Neural cell (in vitro differentiated cells): ENCODE results near the gene ELP4. TPM values are rescaled to one million over a fixed set of nuclear protein-coding genes. Genes with fewer than 3 reads are reported as not detected.

Source experiments
- H2AFZ ChIP-seq: fragments of 200-600, 300-800 bp; sonication (generic), shearing (Covaris generic); 2 replicates; pipeline ENCODE4 v1.6.0; 2014; ENCODE audit warnings: low read depth, mild to moderate bottlenecking, antibody characterized with exemption, low read length, moderate library complexity
- H3F3A ChIP-seq: fragments of 200-600 bp; shearing (Covaris generic); 2 replicates; pipeline ENCODE4 v1.6.1; 2016; ENCODE audit warnings: mild to moderate bottlenecking, moderate library complexity, mixed read lengths, antibody characterized with exemption, low read length; ENCODE audit not compliant: insufficient read depth, poor library complexity, severe bottlenecking
- H3K27ac ChIP-seq: fragments of 200-600, 300-800 bp; sonication (generic), shearing (Covaris generic); 2 replicates; pipeline ENCODE4 v1.5.1; 2014; ENCODE audit warnings: mild to moderate bottlenecking, low read length, moderate library complexity
- H3K27me3 ChIP-seq: fragments of 300-800, 200-600 bp; sonication (generic), shearing (Covaris generic); 2 replicates; pipeline ENCODE4 v1.6.0; 2014; ENCODE audit warnings: mild to moderate bottlenecking, low read depth, low read length, moderate library complexity; ENCODE audit not compliant: insufficient read depth
- H3K36me3 ChIP-seq: fragments of 300-800, 200-600 bp; sonication (generic), shearing (Covaris generic); 2 replicates; pipeline ENCODE4 v1.5.1; 2014; ENCODE audit warnings: mild to moderate bottlenecking, antibody characterized with exemption, low read length, moderate library complexity; ENCODE audit not compliant: insufficient read depth
- H3K4me2 ChIP-seq: fragments of 300-800, 200-600 bp; sonication (generic), shearing (Covaris generic); 2 replicates; pipeline ENCODE4 v1.6.0; 2014; ENCODE audit warnings: mild to moderate bottlenecking, low read length
- H3K4me3 ChIP-seq: fragments of 300-800, 200-600 bp; sonication (generic), shearing (Covaris generic); 2 replicates; pipeline ENCODE4 v1.5.1; 2014; ENCODE audit warnings: mild to moderate bottlenecking, low read length, moderate library complexity
- H3K79me2 ChIP-seq: fragments of 200-600 bp; shearing (Covaris generic); replicated peaks from 2 replicates; pipeline ENCODE4 v1.6.0; 2014; ENCODE audit warnings: mild to moderate bottlenecking, low read length, moderate library complexity; ENCODE audit not compliant: insufficient read depth
- H3K9ac ChIP-seq: fragments of 300-800, 200-600 bp; sonication (generic), shearing (Covaris generic); 2 replicates; pipeline ENCODE4 v1.6.1; 2016; ENCODE audit warnings: mild to moderate bottlenecking, low read length, mixed read lengths
- H3K9me2 ChIP-seq: fragments of 200-600 bp; shearing (Covaris generic); 2 replicates; pipeline ENCODE4 v1.6.1; 2016; ENCODE audit warnings: mild to moderate bottlenecking, low read length, mixed read lengths; ENCODE audit not compliant: insufficient read depth
- H3K9me3 ChIP-seq: fragments of 200-600, 300-800 bp; sonication (generic), shearing (Covaris generic); 2 replicates; pipeline ENCODE4 v1.6.1; 2016; ENCODE audit warnings: mild to moderate bottlenecking, mixed run types, low read length, moderate library complexity, mixed read lengths
- H4K20me1 ChIP-seq: fragments of 200-600 bp; shearing (Covaris generic); 2 replicates; pipeline ENCODE4 v1.6.1; 2016; ENCODE audit warnings: mild to moderate bottlenecking, mixed run types; ENCODE audit not compliant: insufficient read depth
- EP300 ChIP-seq: fragments of 450-650 bp; conservative IDR thresholded peaks from 2 replicates; pipeline ENCODE4 v1.6.1; 2014; ENCODE audit warnings: antibody characterized with exemption, mild to moderate bottlenecking, moderate library complexity; ENCODE audit not compliant: poor library complexity, severe bottlenecking
- EZH2 ChIP-seq: fragments of 200-600, 300-800 bp; shearing (Covaris generic), sonication (generic); IDR thresholded peaks from 2 replicates; pipeline ENCODE4 v1.6.1; 2014; ENCODE audit warnings: antibody characterized with exemption, low read length, borderline replicate concordance, mild to moderate bottlenecking; ENCODE audit not compliant: insufficient read depth, poor library complexity, severe bottlenecking
- MXI1 ChIP-seq: fragments of 450-650 bp; conservative IDR thresholded peaks from 2 replicates; pipeline ENCODE4 v1.6.1; 2014; ENCODE audit warnings: antibody characterized with exemption, mild to moderate bottlenecking; ENCODE audit not compliant: poor library complexity, severe bottlenecking
- POLR2AphosphoS5 ChIP-seq: IDR thresholded peaks from 2 replicates; pipeline ENCODE4 v1.6.1; 2012
- RAD21 ChIP-seq: fragments of 450-650 bp; conservative IDR thresholded peaks from 2 replicates; pipeline ENCODE4 v1.6.1; 2014; ENCODE audit warnings: antibody characterized with exemption, mild to moderate bottlenecking, moderate library complexity
- SMC3 ChIP-seq: fragments of 450-650 bp; conservative IDR thresholded peaks from 2 replicates; pipeline ENCODE4 v1.6.1; 2014; ENCODE audit warnings: antibody characterized with exemption, mild to moderate bottlenecking, moderate library complexity; ENCODE audit not compliant: poor library complexity
- TAF1 ChIP-seq: IDR thresholded peaks from 2 replicates; pipeline ENCODE4 v1.6.1; 2012; ENCODE audit warnings: low read depth
- polyA plus RNA-seq: library from polyadenylated mRNA; depleted of rRNA; stranded (reverse); fragments of >200 nt; gene quantifications from 2 replicates; pipeline ENCODE4 v1.2.3, GENCODE V29; 2014
- TF ChIP-seq, protein P1 (sequence below): fragments of 450-650 bp; IDR thresholded peaks from 2 replicates; pipeline ENCODE4 v1.5.1; 2014; ENCODE audit warnings: antibody characterized with exemption, mild to moderate bottlenecking, moderate library complexity; ENCODE audit not compliant: poor library complexity, severe bottlenecking
- TF ChIP-seq, protein P2 (sequence below): IDR thresholded peaks from 2 replicates; pipeline ENCODE4 v1.6.1; 2012; ENCODE audit warnings: borderline replicate concordance

The ELP4 gene
- polyA plus RNA-seq, 1 donor from 2014 or later: 30.4 TPM

DNA sequence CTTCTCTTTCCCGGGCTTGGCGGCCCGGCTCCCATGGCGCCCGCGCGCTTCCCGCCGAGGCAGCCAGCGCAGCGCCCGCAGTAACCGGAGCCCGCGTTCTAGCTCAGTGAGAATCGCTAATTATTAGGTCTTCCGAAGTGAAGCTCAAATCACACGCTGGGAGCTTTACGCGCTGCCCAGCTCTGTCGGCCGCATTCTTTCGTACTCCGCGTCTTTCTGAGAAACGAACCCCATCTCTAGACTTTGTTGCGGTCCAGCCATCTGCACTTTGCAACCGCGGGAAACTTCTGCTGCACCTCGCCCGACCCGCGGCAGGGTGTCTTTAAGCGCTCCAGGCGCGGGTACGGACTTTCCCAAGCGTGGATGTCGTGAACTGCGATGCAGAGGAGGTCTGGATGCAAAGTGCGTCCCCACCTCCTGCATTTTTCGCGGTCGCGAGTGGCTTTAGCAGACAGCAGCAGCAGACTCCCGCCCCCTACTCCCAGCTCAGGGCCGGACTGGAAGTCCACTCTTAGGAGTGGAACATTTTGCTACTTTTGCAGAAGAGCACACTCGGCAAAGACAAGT is 307.6 kb downstream of the ELP4 start:
- Histone ChIP-seq H3K9ac (no peak overlapping the region), H4K20me1 (no peaks in the 10 kb centered on the region), H3K4me2 (no peak overlapping the region), H3F3A (no peaks in the 10 kb centered on the region), H3K9me2 (no peaks in the 10 kb centered on the region), H3K27me3 (peaks cover 100% of the 10 kb centered on the region), H3K9me3 (peaks cover 5% of the 10 kb centered on the region), H3K36me3 (no peaks in the 10 kb centered on the region), H3K4me3 (peak overlapping the region; percentile 61), H3K27ac (no peak overlapping the region), H3K79me2 (no peaks in the 10 kb centered on the region), H2AFZ (no peak overlapping the region)
- no peak for TF ChIP-seq RAD21
- TF ChIP-seq, protein P1, sequence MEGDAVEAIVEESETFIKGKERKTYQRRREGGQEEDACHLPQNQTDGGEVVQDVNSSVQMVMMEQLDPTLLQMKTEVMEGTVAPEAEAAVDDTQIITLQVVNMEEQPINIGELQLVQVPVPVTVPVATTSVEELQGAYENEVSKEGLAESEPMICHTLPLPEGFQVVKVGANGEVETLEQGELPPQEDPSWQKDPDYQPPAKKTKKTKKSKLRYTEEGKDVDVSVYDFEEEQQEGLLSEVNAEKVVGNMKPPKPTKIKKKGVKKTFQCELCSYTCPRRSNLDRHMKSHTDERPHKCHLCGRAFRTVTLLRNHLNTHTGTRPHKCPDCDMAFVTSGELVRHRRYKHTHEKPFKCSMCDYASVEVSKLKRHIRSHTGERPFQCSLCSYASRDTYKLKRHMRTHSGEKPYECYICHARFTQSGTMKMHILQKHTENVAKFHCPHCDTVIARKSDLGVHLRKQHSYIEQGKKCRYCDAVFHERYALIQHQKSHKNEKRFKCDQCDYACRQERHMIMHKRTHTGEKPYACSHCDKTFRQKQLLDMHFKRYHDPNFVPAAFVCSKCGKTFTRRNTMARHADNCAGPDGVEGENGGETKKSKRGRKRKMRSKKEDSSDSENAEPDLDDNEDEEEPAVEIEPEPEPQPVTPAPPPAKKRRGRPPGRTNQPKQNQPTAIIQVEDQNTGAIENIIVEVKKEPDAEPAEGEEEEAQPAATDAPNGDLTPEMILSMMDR: no peak
- peak; percentile 40 for TF ChIP-seq EZH2
- TF ChIP-seq EP300: no peak
- TF ChIP-seq POLR2AphosphoS5: peak; percentile 44
- TF ChIP-seq TAF1: no peak
- TF ChIP-seq, protein P2, sequence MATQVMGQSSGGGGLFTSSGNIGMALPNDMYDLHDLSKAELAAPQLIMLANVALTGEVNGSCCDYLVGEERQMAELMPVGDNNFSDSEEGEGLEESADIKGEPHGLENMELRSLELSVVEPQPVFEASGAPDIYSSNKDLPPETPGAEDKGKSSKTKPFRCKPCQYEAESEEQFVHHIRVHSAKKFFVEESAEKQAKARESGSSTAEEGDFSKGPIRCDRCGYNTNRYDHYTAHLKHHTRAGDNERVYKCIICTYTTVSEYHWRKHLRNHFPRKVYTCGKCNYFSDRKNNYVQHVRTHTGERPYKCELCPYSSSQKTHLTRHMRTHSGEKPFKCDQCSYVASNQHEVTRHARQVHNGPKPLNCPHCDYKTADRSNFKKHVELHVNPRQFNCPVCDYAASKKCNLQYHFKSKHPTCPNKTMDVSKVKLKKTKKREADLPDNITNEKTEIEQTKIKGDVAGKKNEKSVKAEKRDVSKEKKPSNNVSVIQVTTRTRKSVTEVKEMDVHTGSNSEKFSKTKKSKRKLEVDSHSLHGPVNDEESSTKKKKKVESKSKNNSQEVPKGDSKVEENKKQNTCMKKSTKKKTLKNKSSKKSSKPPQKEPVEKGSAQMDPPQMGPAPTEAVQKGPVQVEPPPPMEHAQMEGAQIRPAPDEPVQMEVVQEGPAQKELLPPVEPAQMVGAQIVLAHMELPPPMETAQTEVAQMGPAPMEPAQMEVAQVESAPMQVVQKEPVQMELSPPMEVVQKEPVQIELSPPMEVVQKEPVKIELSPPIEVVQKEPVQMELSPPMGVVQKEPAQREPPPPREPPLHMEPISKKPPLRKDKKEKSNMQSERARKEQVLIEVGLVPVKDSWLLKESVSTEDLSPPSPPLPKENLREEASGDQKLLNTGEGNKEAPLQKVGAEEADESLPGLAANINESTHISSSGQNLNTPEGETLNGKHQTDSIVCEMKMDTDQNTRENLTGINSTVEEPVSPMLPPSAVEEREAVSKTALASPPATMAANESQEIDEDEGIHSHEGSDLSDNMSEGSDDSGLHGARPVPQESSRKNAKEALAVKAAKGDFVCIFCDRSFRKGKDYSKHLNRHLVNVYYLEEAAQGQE: no peak
- TF ChIP-seq SMC3: no peak
- TF ChIP-seq MXI1: no peak

DNA sequence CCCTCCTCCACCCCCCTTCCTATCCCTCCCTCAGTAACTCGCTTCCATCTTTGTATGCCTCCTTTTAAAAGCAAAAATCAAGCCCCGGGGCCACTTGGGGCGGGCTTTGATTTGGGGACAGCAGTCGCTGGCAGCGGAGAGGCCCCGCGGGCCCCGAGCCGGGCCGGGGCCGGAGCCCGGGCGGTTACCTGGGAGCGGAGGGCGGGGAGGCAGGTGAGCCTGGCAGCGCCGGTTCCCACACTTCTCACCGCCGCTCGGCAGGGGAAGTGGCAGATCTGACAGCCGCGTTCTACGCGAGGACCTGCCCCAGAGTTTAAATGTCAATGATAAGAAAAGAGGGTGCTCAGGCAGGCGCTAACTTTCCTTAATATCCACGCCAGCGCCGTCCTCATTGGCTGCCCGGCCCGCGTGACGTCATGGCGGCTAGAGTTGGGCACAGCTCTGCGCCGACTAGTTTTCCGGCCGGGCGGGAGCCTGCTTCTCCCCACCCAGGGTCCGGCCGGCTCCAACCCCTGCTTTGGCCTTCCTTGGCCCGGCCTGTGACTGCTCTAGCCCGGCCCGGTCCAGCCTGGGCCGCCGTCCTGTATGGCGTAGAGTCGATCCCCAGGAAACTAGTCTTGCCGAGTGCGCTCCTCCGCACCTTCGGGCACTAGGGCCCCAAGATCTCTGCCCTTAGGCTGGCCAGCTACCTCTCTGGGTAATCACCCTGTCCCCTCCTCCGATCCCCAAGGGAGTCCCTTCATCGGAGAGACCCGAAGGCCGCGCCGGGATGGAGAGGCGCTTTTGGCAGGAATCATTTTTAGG is 308.3 kb downstream of the ELP4 start:
- Histone ChIP-seq H3K4me3 (peak overlapping the region; percentile 61), H3K9ac (no peak overlapping the region), H3K79me2 (no peaks in the 10 kb centered on the region), H3K9me2 (no peaks in the 10 kb centered on the region), H3K9me3 (peaks cover 5% of the 10 kb centered on the region), H2AFZ (no peak overlapping the region), H3K36me3 (no peaks in the 10 kb centered on the region), H3K27me3 (peaks cover 100% of the 10 kb centered on the region), H3K4me2 (peak overlapping the region; percentile 44), H3K27ac (no peak overlapping the region), H3F3A (no peaks in the 10 kb centered on the region), H4K20me1 (no peaks in the 10 kb centered on the region)
- TF ChIP-seq MXI1 (no peak), SMC3 (no peak), EP300 (no peak), EZH2 (no peak), POLR2AphosphoS5 (no peak), RAD21 (no peak), TAF1 (no peak)
- TF ChIP-seq, protein P2: no peak
- TF ChIP-seq, protein P1: no peak
